ENCODE results near the gene ZBTB40.

Gene ZBTB40

GRCh38 chr1:22447621-22448111, 4.0 kb upstream of the ZBTB40 start:
- TF ChIP-seq, protein P1, sequence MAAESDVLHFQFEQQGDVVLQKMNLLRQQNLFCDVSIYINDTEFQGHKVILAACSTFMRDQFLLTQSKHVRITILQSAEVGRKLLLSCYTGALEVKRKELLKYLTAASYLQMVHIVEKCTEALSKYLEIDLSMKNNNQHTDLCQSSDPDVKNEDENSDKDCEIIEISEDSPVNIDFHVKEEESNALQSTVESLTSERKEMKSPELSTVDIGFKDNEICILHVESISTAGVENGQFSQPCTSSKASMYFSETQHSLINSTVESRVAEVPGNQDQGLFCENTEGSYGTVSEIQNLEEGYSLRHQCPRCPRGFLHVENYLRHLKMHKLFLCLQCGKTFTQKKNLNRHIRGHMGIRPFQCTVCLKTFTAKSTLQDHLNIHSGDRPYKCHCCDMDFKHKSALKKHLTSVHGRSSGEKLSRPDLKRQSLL (tag by site-specific recombination; IDR thresholded peaks at IDR 0.05) = no peak
- TF ChIP-seq ZNF24 (tag by site-specific recombination; IDR thresholded peaks at IDR 0.05) (no peak), PRDM1 (tag by site-specific recombination; IDR thresholded peaks at IDR 0.05) (0 out of 2 replicates have a peak, but pooled peaks have one; percentile 9), ZNF792 (tag by site-specific recombination; IDR thresholded peaks at IDR 0.05) (no peak), ZNF701 (tag by site-specific recombination; IDR thresholded peaks at IDR 0.05) (no peak), ZNF596 (tag by site-specific recombination; IDR thresholded peaks at IDR 0.05) (no peak)
- CTCF ChIA-PET = interaction anchor here (1.0 kb wide), 1 partner anchor 34 kb away, joined by 3 read pairs; no protein-coding TSS in a partner anchor

DNA sequence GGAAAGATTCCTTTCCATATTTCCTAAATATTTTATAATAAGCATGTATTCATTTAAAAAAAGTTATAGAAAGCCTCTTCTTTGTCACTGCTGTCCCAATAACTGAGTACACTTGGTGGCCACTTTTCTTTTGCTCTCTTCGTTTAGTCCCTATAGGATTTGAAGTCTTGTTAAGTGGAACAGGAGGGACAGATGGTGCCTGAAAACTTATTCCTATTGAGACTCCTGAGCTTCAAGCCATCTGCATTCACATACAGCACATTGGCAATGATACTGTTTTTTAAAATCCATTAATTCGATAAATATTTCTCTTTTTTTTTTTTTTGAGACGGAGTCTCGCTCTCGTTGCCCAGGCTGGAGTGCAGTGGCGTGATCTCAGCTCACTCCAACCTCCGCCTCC, 2.0 kb upstream of the ZBTB40 start:
- POLR2A ChIA-PET = interaction anchor here (0.7 kb wide), 1 partner anchor 41 kb away, joined by 3 read pairs; no protein-coding TSS in a partner anchor
- TF ChIP-seq ZNF132 (tag by site-specific recombination; IDR thresholded peaks at IDR 0.05; ENCODE audit: borderline replicate concordance) = no peak
- H3K4me3 ChIP-seq (ENCODE audit: low read depth, low read length) = no peak overlapping the region
- H3K27ac ChIP-seq (ENCODE audit: extremely low read depth, low read depth, low read length) = no peak overlapping the region
- no peaks in the 10 kb centered on the region for H3K4me1 ChIP-seq (ENCODE audit: control insufficient read depth, insufficient read depth, low read length)
- no peaks in the 10 kb centered on the region for H3K9me3 ChIP-seq (ENCODE audit: control insufficient read depth, insufficient read depth, low read depth, low read length)
- CTCF ChIA-PET = no interaction called here
- H3K36me3 ChIP-seq (ENCODE audit: control insufficient read depth in 2 of 2, insufficient read depth in 1 of 2, low read length in 2 of 2) = no peaks in the 10 kb centered on the region

More at GRCh38 chr1:22447621-22448111, 4.0 kb upstream of the ZBTB40 start:
- POLR2A ChIA-PET = no interaction called here
- Histone ChIP-seq H3K27ac (ENCODE audit: extremely low read depth, low read depth, low read length) (no peak overlapping the region), H3K36me3 (ENCODE audit: control insufficient read depth in 2 of 2, insufficient read depth in 1 of 2, low read length in 2 of 2) (no peaks in the 10 kb centered on the region), H3K9me3 (ENCODE audit: control insufficient read depth, insufficient read depth, low read depth, low read length) (no peaks in the 10 kb centered on the region), H3K4me1 (ENCODE audit: control insufficient read depth, insufficient read depth, low read length) (no peaks in the 10 kb centered on the region), H3K4me3 (ENCODE audit: low read depth, low read length) (no peak overlapping the region)

- POLR2A ChIA-PET = interaction anchor here (0.6 kb wide), 1 partner anchor 10 kb away, joined by 4 read pairs; no protein-coding TSS in a partner anchor
- H3K36me3 ChIP-seq (ENCODE audit: control insufficient read depth in 2 of 2, insufficient read depth in 1 of 2, low read length in 2 of 2) = no peaks in the 10 kb centered on the region
- H3K9me3 ChIP-seq (ENCODE audit: control insufficient read depth, insufficient read depth, low read depth, low read length) = no peaks in the 10 kb centered on the region
- CTCF ChIA-PET = interaction anchor here (0.6 to 1.1 kb wide), 2 partner anchors 34 to 133 kb away, joined by 3 to 5 read pairs; no protein-coding TSS in a partner anchor
- no peaks in the 10 kb centered on the region for H3K4me1 ChIP-seq (ENCODE audit: control insufficient read depth, insufficient read depth, low read length)
- no peak for TF ChIP-seq RBAK (tag by site-specific recombination; IDR thresholded peaks at IDR 0.05)
- no peak for TF ChIP-seq PRDM10 (tag by site-specific recombination; IDR thresholded peaks at IDR 0.05)
- no peak for TF ChIP-seq ZBTB11 (tag by site-specific recombination; conservative IDR thresholded peaks at IDR 0.05; ENCODE audit: low read depth)
- no peak for TF ChIP-seq ZNF654 (tag by site-specific recombination; IDR thresholded peaks at IDR 0.05; ENCODE audit: low read depth)
- TF ChIP-seq ZNF184 (tag by site-specific recombination; IDR thresholded peaks at IDR 0.05) = no peak
- no peak overlapping the region for H3K27ac ChIP-seq (ENCODE audit: extremely low read depth, low read depth, low read length)
- H3K4me3 ChIP-seq (ENCODE audit: low read depth, low read length) = no peak overlapping the region
These were observed 1.2 kb upstream of the ZBTB40 start for GRCh38 chr1:22450351-22451021.
